Measurements from ENCODE around the gene KRT222.
A peak's percentile ranks its signal among the peaks of the same experiment; 100 is the strongest.

The KRT222 gene

DNA sequence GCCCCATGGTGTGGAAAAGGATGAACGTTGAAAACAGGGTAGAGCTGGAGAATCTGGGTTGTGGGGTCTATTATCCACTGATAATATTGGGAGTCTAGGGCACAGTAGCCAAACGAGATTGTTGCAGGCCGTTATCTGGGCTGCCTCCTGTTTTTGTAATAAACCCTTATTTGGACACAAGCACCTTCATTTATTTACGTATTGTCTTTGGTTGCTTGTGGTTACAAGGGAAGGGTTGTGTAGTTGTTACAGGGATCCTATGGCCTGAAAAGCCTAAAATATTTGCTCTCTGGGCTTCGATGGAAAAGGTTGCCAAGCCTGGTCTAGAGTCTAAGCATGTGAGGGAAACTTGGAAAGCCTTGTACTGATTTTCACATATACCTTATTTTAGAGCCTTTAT, 13.0 kb downstream of the KRT222 start:
- DNase-seq = no peak

DNA sequence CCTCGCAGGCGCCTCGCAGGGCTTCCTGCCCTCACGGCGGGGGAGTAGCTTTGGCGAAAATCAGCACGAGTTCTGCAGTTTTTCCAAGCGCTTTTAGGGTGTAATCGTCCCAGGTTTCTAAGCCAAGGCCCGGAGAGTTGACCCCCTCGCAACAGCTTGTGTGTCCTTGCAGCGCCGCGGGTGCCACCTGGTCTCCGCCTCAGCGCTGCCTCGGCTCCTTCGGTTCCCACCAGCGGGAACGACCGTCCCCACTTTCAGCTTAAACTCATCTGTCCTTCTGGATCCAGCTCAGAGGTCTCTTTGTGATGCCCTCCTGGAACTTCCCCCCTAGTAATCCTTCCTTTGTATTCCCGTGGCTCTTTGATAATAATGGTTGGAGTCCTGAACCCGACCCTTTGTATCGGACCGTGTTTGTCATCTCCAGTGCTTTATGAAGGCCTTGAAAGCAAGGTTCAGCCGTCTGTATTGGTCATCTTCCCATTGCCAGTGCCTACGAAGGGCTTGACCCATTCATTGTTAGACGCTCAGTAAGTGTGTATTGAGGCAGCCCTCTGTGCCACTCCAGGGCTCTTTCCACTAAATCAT, 16.5 kb downstream of the KRT222 start:
- DNase-seq = no peak

DNA sequence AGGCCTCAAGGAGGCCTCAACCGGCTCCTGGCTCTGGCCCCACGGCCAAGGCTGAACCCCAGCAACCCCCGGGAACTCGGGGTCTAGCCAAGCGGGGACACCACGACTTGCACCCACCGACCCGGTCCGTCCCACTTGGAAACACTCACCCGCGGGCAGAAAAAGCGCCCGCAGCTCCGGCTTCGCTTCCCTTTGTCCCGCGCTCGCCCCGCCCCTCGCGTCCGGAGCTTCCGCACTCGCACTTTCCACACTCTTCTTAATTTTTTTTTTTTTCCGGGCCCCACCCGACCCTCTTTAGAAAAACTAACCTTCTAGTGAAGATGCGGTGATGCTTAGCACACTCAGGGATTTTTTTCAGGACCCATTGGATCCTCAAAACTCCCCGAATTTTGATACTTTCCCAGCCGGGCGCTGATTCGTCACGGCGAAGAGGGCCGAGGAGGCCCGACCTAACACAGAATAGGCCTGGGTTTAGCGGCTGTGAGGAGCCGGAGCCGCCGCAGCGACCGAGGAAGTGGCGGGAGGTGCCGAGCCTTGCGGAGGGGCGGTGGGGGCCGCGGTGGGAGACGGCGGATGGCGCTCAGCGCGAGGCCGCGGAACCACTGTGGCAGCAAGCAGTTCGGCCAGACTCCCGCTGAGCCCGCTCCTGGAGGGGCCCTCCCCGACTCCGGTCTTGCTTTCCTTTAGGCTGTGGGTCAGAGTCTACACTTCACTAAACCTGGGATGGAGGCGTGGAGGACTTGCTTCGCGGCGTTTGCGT, 17.2 kb downstream of the KRT222 start, which contains the start of gene SMARCE1:
Gene SMARCE1 (minus strand): TSS at position 195 of the 760 bp plus-strand sequence. CDS start 2,016 bp downstream, outside the sequence.
- DNase-seq = peak; percentile 59

DNA sequence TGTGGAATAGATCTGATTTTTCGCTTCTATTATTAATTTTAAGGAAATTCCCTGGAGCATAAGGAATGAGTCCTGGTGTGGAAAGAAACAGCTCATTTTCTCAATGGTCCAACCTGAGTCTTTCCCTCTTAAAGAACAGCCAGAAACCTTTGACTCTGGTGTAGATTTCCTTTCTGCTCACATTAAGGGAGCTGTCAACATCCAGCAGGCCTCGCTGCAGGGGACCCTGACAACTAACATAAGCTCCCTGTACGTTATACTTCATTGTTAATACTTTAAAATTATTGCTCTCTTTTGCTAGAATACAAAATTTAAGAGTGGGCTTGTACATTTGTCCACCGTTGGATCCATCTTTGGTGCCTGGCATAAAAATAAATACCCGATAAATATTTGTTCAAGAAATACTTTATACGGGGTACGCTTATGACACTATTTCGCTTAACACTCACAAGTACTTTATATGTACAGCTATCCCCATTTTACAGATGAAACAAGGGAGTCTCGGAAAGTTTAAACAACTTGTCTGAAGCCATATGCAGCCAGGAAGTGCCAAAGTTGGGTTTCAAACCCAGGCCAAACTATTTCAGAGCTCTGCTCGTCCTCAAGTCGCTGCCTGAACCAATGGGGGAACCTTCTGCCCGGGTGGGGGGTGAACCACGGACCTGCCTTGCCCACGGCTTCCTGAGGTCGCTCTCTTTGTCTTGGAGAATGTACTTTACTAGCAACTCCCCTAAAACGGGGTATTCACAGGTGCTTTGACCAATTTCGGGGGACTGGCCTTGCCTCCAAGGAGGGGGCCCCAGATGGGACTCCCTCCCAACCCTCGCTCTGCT, 18.0 kb downstream of the KRT222 start:
- peak; percentile 44 for DNase-seq

DNA sequence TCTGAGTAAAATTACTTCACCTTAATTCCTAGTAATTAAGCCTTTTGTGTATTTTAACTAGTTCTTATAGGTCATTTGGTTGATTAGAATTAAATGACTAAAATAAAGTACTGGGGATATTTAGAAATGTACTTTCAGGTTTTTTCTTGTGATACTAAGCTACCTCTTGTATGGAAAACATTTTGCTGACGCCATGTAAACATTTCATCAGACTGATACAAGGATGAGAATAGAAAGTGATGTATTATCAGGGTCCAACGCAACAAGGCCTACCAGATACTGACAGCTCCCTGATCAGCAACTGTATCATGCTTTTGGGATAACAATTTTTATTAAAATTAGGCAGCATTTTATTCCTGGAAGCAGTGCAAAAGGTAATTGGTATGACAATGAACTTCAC, 19.0 kb downstream of the KRT222 start:
- no peak for DNase-seq

DNA sequence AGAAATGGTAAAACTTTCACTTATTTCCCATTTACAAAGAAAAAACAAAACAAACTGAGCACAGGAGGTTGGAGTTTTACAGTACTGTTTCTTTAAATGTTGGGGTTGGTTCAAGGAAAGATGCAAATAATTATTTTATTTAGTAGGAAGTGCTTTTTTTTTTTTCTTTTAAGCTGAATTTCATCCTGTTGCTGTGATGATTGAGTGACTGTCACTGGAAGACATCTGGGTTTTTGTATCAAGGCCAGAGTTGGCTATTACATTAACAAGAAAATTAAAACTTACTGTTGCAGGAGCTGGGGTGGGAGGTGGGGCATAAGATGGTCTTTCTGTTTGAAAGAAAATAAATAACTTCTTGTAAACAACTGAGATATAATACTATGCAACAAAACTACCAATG, 19.7 kb downstream of the KRT222 start:
- DNase-seq = no peak

GRCh38 chr17:40637931-40638330, 27.0 kb downstream of the KRT222 start:
- DNase-seq = no peak

DNA sequence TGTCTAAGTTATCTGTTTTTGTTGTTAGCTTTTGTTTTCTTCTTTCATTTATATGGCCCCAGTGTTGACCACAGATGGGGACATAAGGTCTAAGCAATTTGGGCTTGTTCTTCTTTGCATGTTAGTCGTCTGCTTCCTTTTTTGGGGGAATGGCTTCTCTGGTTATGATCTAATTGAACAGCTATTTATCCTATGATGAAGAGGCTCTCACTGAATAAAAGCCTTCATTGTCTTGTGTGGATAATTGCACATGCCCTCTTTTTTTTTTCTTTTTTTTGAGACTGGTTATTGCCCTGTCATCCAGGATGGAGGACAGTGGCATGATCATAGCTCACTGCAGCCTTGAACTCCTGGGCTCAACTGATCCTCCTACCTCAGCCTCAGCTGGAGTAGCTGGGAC, 31.1 kb downstream of the KRT222 start:
- DNase-seq = no peak

DNA sequence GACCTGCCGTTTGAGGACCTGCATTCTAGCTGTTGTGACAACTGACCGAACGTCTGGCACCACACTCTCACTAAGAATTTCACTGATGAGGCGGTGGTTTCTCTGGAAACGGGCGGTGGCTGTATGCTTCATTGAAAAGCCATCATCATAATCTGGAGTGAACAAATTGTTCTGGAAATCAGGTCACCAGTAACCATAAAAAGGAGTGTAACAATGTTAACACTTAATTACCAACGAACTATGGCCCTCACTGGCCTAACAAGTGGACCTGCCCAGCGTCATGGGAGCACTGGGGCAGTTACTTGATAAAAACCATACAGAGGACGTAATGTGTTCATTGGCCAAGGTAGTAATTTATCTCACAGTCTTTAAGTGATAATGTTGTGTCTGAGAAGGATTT, 32.8 kb downstream of the KRT222 start:
- DNase-seq = no peak

- no peak for DNase-seq
Measured at GRCh38 chr17:40629842-40630241, 35.1 kb downstream of the KRT222 start.

DNA sequence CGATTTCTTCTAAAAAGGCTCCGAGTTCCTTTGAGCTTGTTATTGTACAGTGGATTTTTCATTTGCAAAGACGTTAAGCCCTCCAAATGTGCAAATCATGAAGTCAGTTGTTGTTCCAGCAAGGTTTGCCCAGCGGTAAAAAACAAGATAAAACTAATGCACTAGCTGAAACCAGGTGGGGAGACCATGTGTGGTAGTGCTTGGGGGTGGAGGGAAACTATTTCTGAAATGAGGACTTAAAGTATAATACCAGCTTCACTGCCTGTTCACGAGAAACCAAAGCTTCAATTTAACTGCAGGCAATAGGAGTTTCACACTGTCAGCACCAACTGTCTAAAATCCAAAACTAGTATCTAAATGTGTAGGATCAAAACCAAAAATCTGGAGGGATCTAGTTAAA, 39.7 kb downstream of the KRT222 start:
- no peak for DNase-seq

DNA sequence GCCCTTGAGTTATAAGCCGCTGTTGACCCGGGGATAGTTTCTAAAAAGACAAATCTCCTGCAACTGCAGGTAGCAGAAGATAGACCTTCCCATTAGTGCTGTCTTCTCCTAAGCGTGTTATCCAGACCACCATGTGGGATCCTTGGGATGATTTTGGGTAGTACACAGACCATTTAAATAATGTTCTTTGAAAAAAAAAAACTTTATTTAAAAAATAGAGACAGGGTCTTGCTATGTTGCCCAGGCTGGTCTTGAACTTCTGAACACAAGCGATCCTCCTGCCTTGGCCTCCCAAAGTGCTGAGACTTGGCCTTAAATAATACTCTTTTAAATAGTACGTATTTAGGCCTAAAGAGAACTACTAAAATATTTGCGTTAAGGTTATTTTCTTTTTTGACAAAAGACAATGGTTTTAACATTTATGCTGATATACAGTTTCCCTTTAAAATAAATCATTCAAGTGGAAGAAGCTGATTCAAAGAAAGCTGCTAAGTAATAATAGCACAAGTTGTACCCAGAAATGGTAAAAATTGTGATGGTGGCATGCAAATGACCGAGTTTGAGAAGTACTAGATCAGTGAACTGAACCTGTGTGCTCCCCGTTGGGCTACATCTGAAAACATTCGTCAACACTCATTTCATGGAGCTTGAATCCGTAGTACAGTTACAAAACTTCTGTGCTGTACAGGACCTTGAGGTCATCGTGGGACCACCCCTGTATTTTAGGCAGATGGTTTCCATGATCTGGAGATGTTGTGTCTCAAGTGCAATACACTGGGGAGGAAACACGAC, 41.4 kb downstream of the KRT222 start:
- DNase-seq = no peak

DNA sequence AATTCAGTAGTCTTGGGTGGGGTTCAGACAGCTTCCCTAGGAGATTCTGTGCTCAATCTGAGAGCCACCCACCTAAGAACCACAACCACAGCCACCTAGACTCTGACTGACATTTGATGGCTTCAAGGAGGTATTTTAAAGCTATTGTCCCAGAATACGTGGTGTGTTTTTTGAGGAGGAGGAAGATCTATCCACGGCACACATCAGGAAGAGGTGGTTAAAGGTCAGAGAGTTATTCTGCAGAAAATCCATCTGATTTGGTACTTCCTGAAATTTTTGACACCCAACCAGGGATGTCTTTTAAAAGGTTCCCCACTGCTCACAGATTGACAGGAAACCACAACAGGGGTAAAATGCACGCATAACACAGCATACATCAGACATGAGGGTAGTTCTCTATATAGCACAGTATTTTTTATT, 42.5 kb downstream of the KRT222 start:
- DNase-seq = no peak

DNA sequence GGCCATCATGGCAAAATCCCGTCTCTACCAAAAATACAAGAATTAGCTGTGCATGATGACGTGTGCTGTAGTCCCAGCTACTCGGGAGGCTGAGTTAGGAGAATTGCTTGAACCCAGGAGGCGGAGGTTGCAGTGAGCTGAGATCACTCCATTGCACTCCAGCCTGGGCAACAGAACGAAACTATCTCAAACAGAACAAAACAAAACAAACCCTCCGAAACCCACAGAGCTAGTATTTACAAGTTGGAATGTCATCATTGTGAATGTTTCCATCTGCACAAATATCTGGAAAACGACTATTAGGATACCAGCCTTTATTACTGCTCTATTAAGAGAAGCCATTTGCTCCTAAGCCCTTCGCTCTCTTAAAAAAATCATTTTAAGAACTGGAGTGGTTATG, 43.4 kb downstream of the KRT222 start:
- DNase-seq = no peak

- DNase-seq = no peak
Measured at GRCh38 chr17:40621019-40621418, 44.0 kb downstream of the KRT222 start.

DNA sequence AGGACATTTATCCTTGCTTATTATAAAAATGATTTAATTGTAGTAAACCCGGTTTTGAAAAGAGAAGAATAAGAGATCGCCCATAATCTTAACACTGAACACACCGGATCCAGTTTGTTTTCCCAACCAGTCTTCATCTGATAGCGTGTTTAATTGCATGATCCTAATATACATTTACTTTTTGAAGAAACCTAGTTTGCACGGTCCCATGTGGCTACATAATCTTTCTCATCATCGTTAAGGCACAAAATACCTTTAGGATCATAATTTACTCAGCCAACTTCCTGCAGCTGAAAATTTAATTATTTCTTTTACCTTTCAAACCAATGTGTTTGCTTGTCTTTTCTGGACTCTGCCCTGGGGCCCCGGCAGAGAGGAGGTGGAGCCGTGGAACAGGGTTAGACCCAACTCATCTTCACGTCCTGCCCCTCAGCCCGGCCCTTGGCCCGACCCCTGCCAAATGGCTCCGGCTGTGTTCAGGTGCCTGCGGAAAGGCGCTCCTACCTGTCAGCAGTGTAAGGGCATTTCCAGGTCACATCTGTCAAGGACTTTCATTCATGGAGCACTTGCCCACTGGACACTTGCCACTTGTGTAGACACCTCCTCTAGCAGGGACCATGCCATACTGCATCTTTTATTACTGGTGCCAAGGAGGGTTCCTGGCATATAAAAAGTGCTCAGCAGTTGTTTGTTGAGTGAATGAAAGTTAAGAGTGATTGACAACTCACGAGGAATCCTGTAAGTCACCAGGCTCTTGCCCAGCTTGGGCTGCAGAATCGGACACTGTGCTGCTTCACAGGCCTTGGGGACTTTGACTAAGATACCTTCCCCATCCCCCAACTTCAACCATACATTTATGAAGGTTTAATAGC, 46.0 kb downstream of the KRT222 start:
- no peak for DNase-seq

GRCh38 chr17:40617678-40618240, 47.2 kb downstream of the KRT222 start:
- no peak for DNase-seq

GRCh38 chr17:40616592-40616991, 48.4 kb downstream of the KRT222 start:
- no peak for DNase-seq

GRCh38 chr17:40615841-40616476, 49.0 kb downstream of the KRT222 start:
- no peak for DNase-seq

- no peak for DNase-seq
Measured at GRCh38 chr17:40615068-40615840, 49.7 kb downstream of the KRT222 start.

All from NK-92 treated with Interleukin-12 subunit alpha and Interleukin-12 subunit beta, amount 100 ng/mL, for 24 hours (cell line).